Esophagus muscularis mucosa (tissue), 4 donors: Measurements from ENCODE around the gene NME5.

Source experiments
- CTCF ChIP-seq, 3 experiments: fragments of 200-600 bp in 2 of 3; fragments of 450-650 bp in 1 of 3; sonication (generic) in 2 of 3; IDR thresholded peaks; one replicate each; pipeline ENCODE4 v1.5.1; 2017 to 2019; ENCODE audit warnings: antibody characterized with exemption in 3 of 3, mild to moderate bottlenecking in 2 of 3, moderate library complexity in 1 of 3
- EP300 ChIP-seq: sonication (generic); formaldehyde crosslinking; IDR thresholded peaks from one replicate; pipeline ENCODE4 v1.6.1; 2017; ENCODE audit warnings: antibody characterized with exemption
- POLR2A ChIP-seq: fragments of 450-650 bp; IDR thresholded peaks from one replicate; pipeline ENCODE4 v1.6.1; 2017; ENCODE audit warnings: antibody characterized with exemption, moderate library complexity, mild to moderate bottlenecking, low read depth
- POLR2AphosphoS5 ChIP-seq, 2 donors: sonication (generic); formaldehyde crosslinking; IDR thresholded peaks; one replicate each; pipeline ENCODE4 v1.6.1; 2017; ENCODE audit warnings: antibody characterized with exemption in 2 of 2

- TF ChIP-seq CTCF (IDR thresholded peaks at IDR 0.05), result no peak
- no peak for TF ChIP-seq EP300
- no peak for TF ChIP-seq POLR2A
- no peak for TF ChIP-seq POLR2AphosphoS5 (IDR thresholded peaks at IDR 0.05)
Observed at GRCh38 chr5:138129347-138129746, 9.9 kb downstream of the NME5 start.
